Neural cell (in vitro differentiated cells): Measurements from ENCODE around the gene SLC10A7. TPM values are rescaled to one million over a fixed set of nuclear protein-coding genes. Genes with fewer than 3 reads are reported as not detected.

Experiments
- H2AFZ ChIP-seq: fragments of 200-600, 300-800 bp; sonication (generic), shearing (Covaris generic); 2 replicates; pipeline ENCODE4 v1.6.0; 2014; ENCODE audit warnings: low read depth, mild to moderate bottlenecking, antibody characterized with exemption, low read length, moderate library complexity
- H3F3A ChIP-seq: fragments of 200-600 bp; shearing (Covaris generic); 2 replicates; pipeline ENCODE4 v1.6.1; 2016; ENCODE audit warnings: mild to moderate bottlenecking, moderate library complexity, mixed read lengths, antibody characterized with exemption, low read length; ENCODE audit not compliant: insufficient read depth, poor library complexity, severe bottlenecking
- H3K27ac ChIP-seq: fragments of 200-600, 300-800 bp; sonication (generic), shearing (Covaris generic); 2 replicates; pipeline ENCODE4 v1.5.1; 2014; ENCODE audit warnings: mild to moderate bottlenecking, low read length, moderate library complexity
- H3K27me3 ChIP-seq: fragments of 300-800, 200-600 bp; sonication (generic), shearing (Covaris generic); 2 replicates; pipeline ENCODE4 v1.6.0; 2014; ENCODE audit warnings: mild to moderate bottlenecking, low read depth, low read length, moderate library complexity; ENCODE audit not compliant: insufficient read depth
- H3K36me3 ChIP-seq: fragments of 300-800, 200-600 bp; sonication (generic), shearing (Covaris generic); 2 replicates; pipeline ENCODE4 v1.5.1; 2014; ENCODE audit warnings: mild to moderate bottlenecking, antibody characterized with exemption, low read length, moderate library complexity; ENCODE audit not compliant: insufficient read depth
- H3K4me2 ChIP-seq: fragments of 300-800, 200-600 bp; sonication (generic), shearing (Covaris generic); 2 replicates; pipeline ENCODE4 v1.6.0; 2014; ENCODE audit warnings: mild to moderate bottlenecking, low read length
- H3K4me3 ChIP-seq: fragments of 300-800, 200-600 bp; sonication (generic), shearing (Covaris generic); 2 replicates; pipeline ENCODE4 v1.5.1; 2014; ENCODE audit warnings: mild to moderate bottlenecking, low read length, moderate library complexity
- H3K79me2 ChIP-seq: fragments of 200-600 bp; shearing (Covaris generic); replicated peaks from 2 replicates; pipeline ENCODE4 v1.6.0; 2014; ENCODE audit warnings: mild to moderate bottlenecking, low read length, moderate library complexity; ENCODE audit not compliant: insufficient read depth
- H3K9ac ChIP-seq: fragments of 300-800, 200-600 bp; sonication (generic), shearing (Covaris generic); 2 replicates; pipeline ENCODE4 v1.6.1; 2016; ENCODE audit warnings: mild to moderate bottlenecking, low read length, mixed read lengths
- H3K9me2 ChIP-seq: fragments of 200-600 bp; shearing (Covaris generic); 2 replicates; pipeline ENCODE4 v1.6.1; 2016; ENCODE audit warnings: mild to moderate bottlenecking, low read length, mixed read lengths; ENCODE audit not compliant: insufficient read depth
- H3K9me3 ChIP-seq: fragments of 200-600, 300-800 bp; sonication (generic), shearing (Covaris generic); 2 replicates; pipeline ENCODE4 v1.6.1; 2016; ENCODE audit warnings: mild to moderate bottlenecking, mixed run types, low read length, moderate library complexity, mixed read lengths
- H4K20me1 ChIP-seq: fragments of 200-600 bp; shearing (Covaris generic); 2 replicates; pipeline ENCODE4 v1.6.1; 2016; ENCODE audit warnings: mild to moderate bottlenecking, mixed run types; ENCODE audit not compliant: insufficient read depth
- CTCF ChIP-seq: fragments of 450-650 bp; IDR thresholded peaks from 2 replicates; pipeline ENCODE4 v1.5.1; 2014; ENCODE audit warnings: antibody characterized with exemption, mild to moderate bottlenecking, moderate library complexity; ENCODE audit not compliant: poor library complexity, severe bottlenecking
- EP300 ChIP-seq: fragments of 450-650 bp; conservative IDR thresholded peaks from 2 replicates; pipeline ENCODE4 v1.6.1; 2014; ENCODE audit warnings: antibody characterized with exemption, mild to moderate bottlenecking, moderate library complexity; ENCODE audit not compliant: poor library complexity, severe bottlenecking
- EZH2 ChIP-seq: fragments of 200-600, 300-800 bp; shearing (Covaris generic), sonication (generic); IDR thresholded peaks from 2 replicates; pipeline ENCODE4 v1.6.1; 2014; ENCODE audit warnings: antibody characterized with exemption, low read length, borderline replicate concordance, mild to moderate bottlenecking; ENCODE audit not compliant: insufficient read depth, poor library complexity, severe bottlenecking
- MXI1 ChIP-seq: fragments of 450-650 bp; conservative IDR thresholded peaks from 2 replicates; pipeline ENCODE4 v1.6.1; 2014; ENCODE audit warnings: antibody characterized with exemption, mild to moderate bottlenecking; ENCODE audit not compliant: poor library complexity, severe bottlenecking
- POLR2AphosphoS5 ChIP-seq: IDR thresholded peaks from 2 replicates; pipeline ENCODE4 v1.6.1; 2012
- RAD21 ChIP-seq: fragments of 450-650 bp; conservative IDR thresholded peaks from 2 replicates; pipeline ENCODE4 v1.6.1; 2014; ENCODE audit warnings: antibody characterized with exemption, mild to moderate bottlenecking, moderate library complexity
- REST ChIP-seq: IDR thresholded peaks from 2 replicates; pipeline ENCODE4 v1.6.1; 2012; ENCODE audit warnings: borderline replicate concordance
- SMC3 ChIP-seq: fragments of 450-650 bp; conservative IDR thresholded peaks from 2 replicates; pipeline ENCODE4 v1.6.1; 2014; ENCODE audit warnings: antibody characterized with exemption, mild to moderate bottlenecking, moderate library complexity; ENCODE audit not compliant: poor library complexity
- TAF1 ChIP-seq: IDR thresholded peaks from 2 replicates; pipeline ENCODE4 v1.6.1; 2012; ENCODE audit warnings: low read depth
- polyA plus RNA-seq: library from polyadenylated mRNA; depleted of rRNA; stranded (reverse); fragments of >200 nt; gene quantifications from 2 replicates; pipeline ENCODE4 v1.2.3, GENCODE V29; 2014

Gene SLC10A7
- polyA plus RNA-seq, 1 donor from 2014 or later = 5.5 TPM

- Histone ChIP-seq H3K4me2 (no peak overlapping the region), H3K9me2 (no peaks in the 10 kb centered on the region), H3K27me3 (no peaks in the 10 kb centered on the region), H3K36me3 (no peaks in the 10 kb centered on the region), H4K20me1 (no peaks in the 10 kb centered on the region), H3K4me3 (no peak overlapping the region), H3K9ac (no peak overlapping the region), H3K9me3 (no peaks in the 10 kb centered on the region), H3F3A (no peaks in the 10 kb centered on the region), H3K79me2 (no peaks in the 10 kb centered on the region), H2AFZ (no peak overlapping the region), H3K27ac (no peak overlapping the region)
- no peak for TF ChIP-seq EP300
- TF ChIP-seq CTCF = no peak
- no peak for TF ChIP-seq POLR2AphosphoS5
- no peak for TF ChIP-seq MXI1
- TF ChIP-seq RAD21 = no peak
- TF ChIP-seq SMC3 = no peak
- no peak for TF ChIP-seq TAF1
- TF ChIP-seq EZH2 = no peak
- no peak for TF ChIP-seq REST
These were observed 211.3 kb downstream of the SLC10A7 start for GRCh38 chr4:146310319-146311021.

- no peak overlapping the region for H3K4me3 ChIP-seq
- no peak overlapping the region for H3K4me2 ChIP-seq
- H3K27me3 ChIP-seq = no peaks in the 10 kb centered on the region
- no peaks in the 10 kb centered on the region for H3F3A ChIP-seq
- no peak overlapping the region for H3K9ac ChIP-seq
- H3K9me3 ChIP-seq = no peaks in the 10 kb centered on the region
- H3K79me2 ChIP-seq = no peaks in the 10 kb centered on the region
- no peak for TF ChIP-seq CTCF
- no peak for TF ChIP-seq POLR2AphosphoS5
- TF ChIP-seq RAD21 = no peak
- no peak for TF ChIP-seq SMC3
- TF ChIP-seq EZH2 = no peak
- no peak for TF ChIP-seq REST
- TF ChIP-seq MXI1 = no peak
- no peak for TF ChIP-seq TAF1
- TF ChIP-seq EP300 = no peak
- no peaks in the 10 kb centered on the region for H3K36me3 ChIP-seq
- no peaks in the 10 kb centered on the region for H4K20me1 ChIP-seq
- H2AFZ ChIP-seq = no peak overlapping the region
- no peak overlapping the region for H3K27ac ChIP-seq
- no peaks in the 10 kb centered on the region for H3K9me2 ChIP-seq
These were observed 212.8 kb downstream of the SLC10A7 start for GRCh38 chr4:146308951-146309350.
